Endothelial cell of umbilical vein (primary cell): ENCODE measurements around the gene AJAP1. TPM values are rescaled to one million over a fixed set of nuclear protein-coding genes. Genes with fewer than 3 reads are reported as not detected.

ENCODE experiments used
- BruUV-seq: library from RNA; stranded (reverse); fragments of 400-500 nt; replicated peaks from 2 replicates; lab custom pipeline; 2021; lab: Mats Ljungman, UMichigan
- CTCF ChIA-PET: fragments of 300-600, 350-600 bp; sonication (Branson Sonifier 250); formaldehyde crosslinking; loops from one replicate; lab custom pipeline; 2021; ENCODE audit warnings: antibody characterized with exemption, inconsistent platforms; lab: Charles Lee
- POLR2A ChIA-PET: fragments of 300-600, 350-600 bp; sonication (Branson Sonifier 250); formaldehyde crosslinking; loops from one replicate; lab custom pipeline; 2021; ENCODE audit warnings: antibody characterized with exemption, inconsistent platforms; lab: Charles Lee
- DNase-seq: peaks from one replicate; pipeline ENCODE4 v3.0.0-alpha.2; 2011; ENCODE audit warnings: low read depth, low spot score
- FAIRE-seq: peaks from 2 replicates; lab custom pipeline; 2011; peaks lifted over from hg19 to GRCh38; lab: Jason Lieb, UNC
- H2AFZ ChIP-seq: 2 replicates; pipeline ENCODE4 v1.6.0; 2012; ENCODE audit warnings: low read depth, low read length, control low read depth, inconsistent platforms
- H3K27ac ChIP-seq: 2 replicates; pipeline ENCODE4 v1.5.1; 2011; ENCODE audit warnings: low read depth, mild to moderate bottlenecking, control low read depth, low read length, moderate library complexity; ENCODE audit not compliant: insufficient read depth
- H3K27me3 ChIP-seq, 2 experiments: 2 replicates each; pipeline versions ENCODE4 v1.6.0 to v1.6.1; 2011; ENCODE audit warnings: low read length in 2 of 2, mixed read lengths in 1 of 2; ENCODE audit not compliant: control insufficient read depth in 2 of 2, insufficient read depth in 2 of 2
- H3K36me3 ChIP-seq, 2 experiments: 2 replicates in 1 of 2; 3 replicates in 1 of 2; pipeline ENCODE4 v1.5.1; 2011; ENCODE audit warnings: low read length in 2 of 2, mild to moderate bottlenecking in 1 of 2, moderate library complexity in 1 of 2; ENCODE audit not compliant: control insufficient read depth in 2 of 2, insufficient read depth in 2 of 2; ENCODE audit errors: extremely low read depth in 1 of 2
- H3K4me1 ChIP-seq: 3 replicates; pipeline ENCODE4 v1.5.1; 2011; ENCODE audit warnings: mild to moderate bottlenecking, low read length; ENCODE audit not compliant: control insufficient read depth, insufficient read depth; ENCODE audit errors: extremely low read depth
- H3K4me2 ChIP-seq: 2 replicates; pipeline ENCODE4 v1.6.1; 2011; ENCODE audit warnings: low read length, control low read depth, mixed read lengths; ENCODE audit not compliant: insufficient read depth
- H3K4me3 ChIP-seq, 3 experiments: fragments of 200-600 bp in 1 of 3; sonication (generic), shearing (Covaris generic) in 1 of 3; replicated peaks in 1 of 3; 2 replicates each; pipeline ENCODE4 v1.5.1; 2011 to 2016; ENCODE audit warnings: control low read depth in 3 of 3, low read length in 3 of 3, mild to moderate bottlenecking in 2 of 3, inconsistent platforms in 1 of 3, low read depth in 1 of 3, moderate library complexity in 1 of 3; ENCODE audit not compliant: insufficient read depth in 1 of 3
- H3K79me2 ChIP-seq: 2 replicates; pipeline ENCODE4 v1.6.0; 2012; ENCODE audit warnings: low read length, inconsistent platforms; ENCODE audit not compliant: control insufficient read depth, insufficient read depth
- H3K9ac ChIP-seq: replicated peaks from 2 replicates; pipeline ENCODE3; 2011; ENCODE audit warnings: low read length, control low read depth; ENCODE audit not compliant: insufficient read depth; ENCODE audit errors: extremely low read depth
- H3K9me1 ChIP-seq: replicated peaks from 3 replicates; pipeline ENCODE4 v1.6.0; 2011; ENCODE audit warnings: mild to moderate bottlenecking, low read length; ENCODE audit not compliant: control insufficient read depth, insufficient read depth; ENCODE audit errors: extremely low read depth
- H3K9me3 ChIP-seq: replicated peaks from 2 replicates; pipeline ENCODE4 v1.5.1; 2012; ENCODE audit warnings: low read length, inconsistent platforms; ENCODE audit not compliant: control insufficient read depth, insufficient read depth
- H4K20me1 ChIP-seq: replicated peaks from 2 replicates; pipeline ENCODE3; 2011; ENCODE audit warnings: mild to moderate bottlenecking, low read length; ENCODE audit not compliant: control insufficient read depth, insufficient read depth; ENCODE audit errors: extremely low read depth
- FOS ChIP-seq: IDR thresholded peaks from 2 replicates; pipeline ENCODE4 v1.6.1; 2011; ENCODE audit warnings: mild to moderate bottlenecking, low read length, moderate library complexity, borderline replicate concordance; ENCODE audit not compliant: insufficient read depth
- JUN ChIP-seq: IDR thresholded peaks from 2 replicates; pipeline ENCODE4 v1.6.1; 2011; ENCODE audit warnings: borderline replicate concordance, low read depth; ENCODE audit not compliant: insufficient read length, insufficient read depth
- MYC ChIP-seq: IDR thresholded peaks from one replicate; pipeline ENCODE4 v1.6.1; 2011; ENCODE audit warnings: mild to moderate bottlenecking, low read depth, low read length
- POLR2A ChIP-seq: IDR thresholded peaks from 2 replicates; pipeline ENCODE4 v1.6.1; 2012; ENCODE audit warnings: low read depth, mild to moderate bottlenecking, control low read depth, low read length
- dilution Hi-C: fragments of 300-500 bp; cut with MboI; formaldehyde crosslinking; loops from one replicate; pipeline ENCODE4 v1.15.0; 2019; ENCODE audit warnings: low sequenced_read_pairs; ENCODE audit not compliant: extremely low pct_ligation_motif_present
- intact Hi-C: fragments of 100-400 bp; cut with micrococcal nuclease; formaldehyde crosslinking; loops from one replicate; pipeline ENCODE4 v1.10.0; 2022
- polyA plus RNA-seq, 4 experiments: library from polyadenylated mRNA; depleted of rRNA in 3 of 4; stranded (reverse) in 3 of 4; unstranded in 1 of 4; fragments of >200 nt; gene quantifications; 2 replicates each; pipeline versions ENCODE4 v1.2.1 to v1.2.3, GENCODE V29; 2011 to 2012; ENCODE audit warnings: missing spikeins in 1 of 4
- total RNA-seq: library from RNA; stranded (reverse); gene quantifications from 2 replicates; pipeline ENCODE4 v1.2.3, GENCODE V29; 2021

Gene AJAP1
- total and polyA plus RNA-seq, 2 donors (not counting 3 experiments of a cell fraction or from before 2014, with no cell fraction given): not detected

GRCh38 chr1:4636644-4637380, 17.6 kb upstream of the AJAP1 start:
- no peak overlapping the region for H3K4me3 ChIP-seq
- no TSS peak for BruUV-seq
- TF ChIP-seq FOS (no peak), MYC (no peak), JUN (no peak)
- DNase-seq (no peak), FAIRE-seq (no peak)
- H2AFZ ChIP-seq: no peak overlapping the region
- H3K27ac ChIP-seq: no peak overlapping the region
- H3K9me1 ChIP-seq: no peaks in the 10 kb centered on the region
- dilution Hi-C loops (no loop called here), intact Hi-C loops (no loop called here)
- H3K27me3 ChIP-seq: no peaks in the 10 kb centered on the region
- no peaks in the 10 kb centered on the region for H3K9me3 ChIP-seq
- H3K9ac ChIP-seq: no peak overlapping the region
- no peaks in the 10 kb centered on the region for H3K4me1 ChIP-seq
- CTCF ChIA-PET: no interaction called here
- no peaks in the 10 kb centered on the region for H4K20me1 ChIP-seq
- no peak overlapping the region for H3K4me2 ChIP-seq
- POLR2A ChIA-PET: no interaction called here
- no peaks in the 10 kb centered on the region for H3K36me3 ChIP-seq
- H3K79me2 ChIP-seq: no peaks in the 10 kb centered on the region

- H3K4me2 ChIP-seq: no peak overlapping the region
- no peak overlapping the region for H3K27ac ChIP-seq
- no peaks in the 10 kb centered on the region for H3K27me3 ChIP-seq
- no peak for FAIRE-seq
- H3K9ac ChIP-seq: no peak overlapping the region
- H3K9me1 ChIP-seq: no peaks in the 10 kb centered on the region
- BruUV-seq: no TSS peak
- no peak for DNase-seq
- CTCF ChIA-PET: no interaction called here
- H3K9me3 ChIP-seq: no peaks in the 10 kb centered on the region
- H3K4me1 ChIP-seq: no peaks in the 10 kb centered on the region
- intact Hi-C loops: no loop called here
- no peak for TF ChIP-seq POLR2A
- POLR2A ChIA-PET: no interaction called here
- no peaks in the 10 kb centered on the region for H3K79me2 ChIP-seq
- no peaks in the 10 kb centered on the region for H3K36me3 ChIP-seq
- dilution Hi-C loops: no loop called here
- H2AFZ ChIP-seq: no peak overlapping the region
- H4K20me1 ChIP-seq: no peaks in the 10 kb centered on the region
- no peak overlapping the region for H3K4me3 ChIP-seq
Measured at GRCh38 chr1:4637616-4638344, 16.6 kb upstream of the AJAP1 start.
